ENCODE measurements around the gene BLCAP.
"Not testable (repeated sequence)": the region's sequence is repeated elsewhere in the genome, so short reads cannot be mapped to it uniquely, and the experiment has no call there.

BLCAP gene

GRCh38 chr20:37475252-37475651, 52.4 kb downstream of the BLCAP start:
- peaks cover 10% of the 10 kb centered on the region for H3K27me3 ChIP-seq
- peaks cover 6% of the 10 kb centered on the region; the same call in 1 of the 2 replicates for H3K4me1 ChIP-seq
- no peak for TF ChIP-seq CTCF (IDR thresholded peaks at IDR 0.05; ENCODE audit: low read depth, low read length)
- no peak for DNase-seq
- no peaks in the 10 kb centered on the region; the same call in 1 of the 2 replicates for H3K9me3 ChIP-seq
- H3K4me3 ChIP-seq (ENCODE audit: low read depth, low read length), result no peak overlapping the region
- H3K36me3 ChIP-seq, result no peaks in the 10 kb centered on the region

- no peak for DNase-seq
- no peak for TF ChIP-seq CTCF (IDR thresholded peaks at IDR 0.05; ENCODE audit: low read depth, low read length)
- Histone ChIP-seq H3K4me1 (peaks cover 6% of the 10 kb centered on the region; the same call in 1 of the 2 replicates), H3K27me3 (peaks cover 10% of the 10 kb centered on the region), H3K36me3 (no peaks in the 10 kb centered on the region), H3K9me3 (no peaks in the 10 kb centered on the region; the same call in 1 of the 2 replicates), H3K4me3 (ENCODE audit: low read depth, low read length) (no peak overlapping the region)
Measured at GRCh38 chr20:37474386-37474785, 53.3 kb downstream of the BLCAP start.

DNA sequence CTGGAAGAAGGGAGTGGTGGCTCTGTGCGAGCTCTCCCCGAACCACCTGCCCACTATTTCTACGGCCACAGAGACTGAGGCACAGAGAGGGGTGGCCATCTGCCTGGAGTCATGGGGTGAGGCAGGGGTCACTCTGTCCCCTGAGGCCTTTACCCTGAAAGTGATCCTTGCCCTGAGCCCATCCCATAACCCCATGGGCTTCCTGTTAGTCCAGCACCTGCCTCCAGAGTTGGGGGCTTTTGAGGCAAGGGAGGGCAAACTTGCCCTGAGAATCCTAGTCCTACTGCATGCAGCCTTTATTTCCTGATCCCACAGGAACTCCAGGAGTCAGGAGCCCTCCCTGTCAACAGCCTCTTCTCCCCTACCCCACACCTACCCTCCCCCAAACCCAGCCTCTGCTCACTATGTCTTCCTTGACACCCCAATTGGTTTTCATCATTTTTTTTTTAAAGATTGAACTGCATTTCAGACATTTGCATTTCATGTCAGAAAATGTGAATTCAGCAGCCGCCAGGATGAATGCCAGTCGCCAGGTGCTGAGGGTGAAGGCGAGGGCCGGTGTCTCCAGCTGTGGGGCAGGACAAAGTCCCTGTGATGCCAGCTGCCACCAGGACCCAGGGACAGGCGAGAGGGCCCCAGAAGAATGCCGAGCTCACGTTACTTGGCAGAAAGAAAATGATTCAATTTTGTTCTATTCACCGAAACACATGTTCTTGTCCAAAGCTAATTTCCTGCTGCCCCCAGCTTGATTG, 54.3 kb downstream of the BLCAP start:
- DNase-seq, result no peak
- H3K4me1 ChIP-seq, result peaks cover 6% of the 10 kb centered on the region; the same call in 1 of the 2 replicates
- H3K4me3 ChIP-seq (ENCODE audit: low read depth, low read length), result no peak overlapping the region
- no peaks in the 10 kb centered on the region; the same call in 1 of the 2 replicates for H3K9me3 ChIP-seq
- H3K36me3 ChIP-seq, result no peaks in the 10 kb centered on the region
- H3K27me3 ChIP-seq, result peaks cover 8% of the 10 kb centered on the region
- no peak for TF ChIP-seq CTCF (IDR thresholded peaks at IDR 0.05; ENCODE audit: low read depth, low read length)

DNA sequence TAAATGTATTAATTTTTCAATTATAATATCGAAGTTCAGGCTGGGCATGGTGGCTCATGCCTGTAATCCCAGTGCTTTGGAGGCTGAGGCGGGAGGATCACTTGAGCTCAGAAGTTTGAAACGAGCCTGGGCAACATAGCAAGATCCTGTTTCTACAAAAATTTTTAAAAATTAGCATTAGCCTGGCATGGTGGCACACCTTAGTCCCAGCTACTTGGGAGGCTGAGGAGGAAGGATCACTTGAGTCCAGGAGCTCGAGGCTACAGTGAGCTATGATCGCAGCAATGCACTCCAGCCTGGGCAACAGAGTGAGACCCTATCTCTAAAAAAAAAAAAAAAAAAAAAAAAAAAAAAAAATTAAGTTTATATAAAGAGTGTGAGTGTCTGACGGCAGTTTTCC, 55.2 kb downstream of the BLCAP start:
- H3K4me1 ChIP-seq; H3K36me3 ChIP-seq; H3K9me3 ChIP-seq; DNase-seq; H3K27me3 ChIP-seq; H3K4me3 ChIP-seq (ENCODE audit: low read depth, low read length): not testable (repeated sequence)

- Histone ChIP-seq H3K4me3 (ENCODE audit: low read depth, low read length) (no peak overlapping the region), H3K4me1 (peaks cover 6% of the 10 kb centered on the region; the same call in 1 of the 2 replicates), H3K9me3 (no peaks in the 10 kb centered on the region; the same call in 1 of the 2 replicates), H3K27me3 (peaks cover 3% of the 10 kb centered on the region; the same call in 1 of the 2 replicates), H3K36me3 (no peaks in the 10 kb centered on the region)
- DNase-seq, result no peak
- TF ChIP-seq CTCF (IDR thresholded peaks at IDR 0.05; ENCODE audit: low read depth, low read length), result no peak
Measured at GRCh38 chr20:37471741-37472235, 55.9 kb downstream of the BLCAP start.

DNA sequence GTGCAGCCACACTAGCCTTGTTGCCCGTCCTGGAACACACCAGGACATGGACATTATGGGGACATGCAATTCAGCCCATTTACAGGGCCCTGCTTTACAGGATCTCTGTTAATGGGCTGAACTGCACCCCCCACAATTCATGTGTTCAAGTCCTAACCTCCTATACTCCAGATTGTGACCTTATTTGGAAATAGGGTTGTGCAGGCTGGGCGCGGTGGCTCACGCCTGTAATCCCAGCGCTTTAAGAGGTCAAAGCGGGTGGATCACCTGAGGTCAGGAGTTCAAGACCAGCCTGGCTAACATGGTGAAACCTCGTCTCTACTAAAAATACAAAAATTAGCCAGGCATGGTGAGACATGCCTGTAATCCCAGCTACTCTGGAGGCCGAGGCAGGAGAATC, 57.5 kb downstream of the BLCAP start:
- H3K4me3 ChIP-seq (ENCODE audit: low read depth, low read length); H3K27me3 ChIP-seq; H3K9me3 ChIP-seq; H3K4me1 ChIP-seq; H3K36me3 ChIP-seq; DNase-seq: not testable (repeated sequence)

GRCh38 chr20:37469531-37469930, 58.1 kb downstream of the BLCAP start:
- Histone ChIP-seq H3K36me3 (no peaks in the 10 kb centered on the region), H3K4me3 (ENCODE audit: low read depth, low read length) (no peak overlapping the region), H3K9me3 (no peaks in the 10 kb centered on the region), H3K27me3 (no peaks in the 10 kb centered on the region), H3K4me1 (no peaks in the 10 kb centered on the region)
- DNase-seq, result no peak
- no peak for TF ChIP-seq CTCF (IDR thresholded peaks at IDR 0.05; ENCODE audit: low read depth, low read length)

Measured in BE2C (cell line).